HG03095 (cell line): ENCODE measurements around the gene BCAS3.

ENCODE experiments used
- ATAC-seq: cut with Tn5 transposase; IDR thresholded peaks from one replicate; pipeline ENCODE4 v1.9.1; 2021; ENCODE audit warnings: moderate library complexity; ENCODE audit not compliant: unreplicated experiment

The BCAS3 gene

GRCh38 chr17:61388561-61389356 is 711.1 kb downstream of the BCAS3 start:
- ATAC-seq: no peak

- ATAC-seq: no peak
Measured at GRCh38 chr17:61389670-61390478, 712.2 kb downstream of the BCAS3 start.

GRCh38 chr17:61390479-61390791 is 712.8 kb downstream of the BCAS3 start:
- ATAC-seq: no peak

GRCh38 chr17:61391595-61392291 is 714.1 kb downstream of the BCAS3 start:
- ATAC-seq: no peak

- ATAC-seq: no peak
Measured at GRCh38 chr17:61392679-61393078, 715.0 kb downstream of the BCAS3 start.

GRCh38 chr17:61393550-61393903 is 715.9 kb downstream of the BCAS3 start:
- ATAC-seq: no peak

- no peak for ATAC-seq
Measured at GRCh38 chr17:61393904-61394629, 716.4 kb downstream of the BCAS3 start.

GRCh38 chr17:61394630-61395408 is 717.2 kb downstream of the BCAS3 start:
- no peak for ATAC-seq

GRCh38 chr17:61395409-61395982 is 717.8 kb downstream of the BCAS3 start:
- no peak for ATAC-seq

- ATAC-seq: no peak
Measured at GRCh38 chr17:61395983-61396585, 718.4 kb downstream of the BCAS3 start.

- ATAC-seq: no peak
Measured at GRCh38 chr17:61396586-61397085, 719.0 kb downstream of the BCAS3 start.

GRCh38 chr17:61397086-61397842 is 719.6 kb downstream of the BCAS3 start:
- ATAC-seq: no peak

GRCh38 chr17:61398721-61399130 is 721.1 kb downstream of the BCAS3 start:
- ATAC-seq: no peak

- no peak for ATAC-seq
Measured at GRCh38 chr17:61399131-61400065, 721.7 kb downstream of the BCAS3 start, which contains the start of gene TBX2. Gene TBX2 (plus strand): TSS chr17:61399843. CDS start chr17:61400177, 334 bp downstream.

- ATAC-seq: no peak
Measured at GRCh38 chr17:61400066-61400716, 722.5 kb downstream of the BCAS3 start.

GRCh38 chr17:61400717-61401388 is 723.2 kb downstream of the BCAS3 start:
- no peak for ATAC-seq
